Measurements from ENCODE around the gene TBXT.
"Not testable (repeated sequence)": the region's sequence is repeated elsewhere in the genome, so short reads cannot be mapped to it uniquely, and the experiment has no call there.

Gene TBXT
- total RNA-seq, result 0 reads per million in 2 donors

GRCh38 chr6:166167801-166168615 lies at the start of gene TBXT:
TSS of gene TBXT (minus strand) at chr6:166167851. CDS start at chr6:166167591, 260 bp downstream.
- DNase-seq, result no peak

- DNase-seq, result no peak
Measured at GRCh38 chr6:166207284-166207561, 39.6 kb upstream of the TBXT start.

GRCh38 chr6:166206510-166207283 lies 39.0 kb upstream of the TBXT start:
- DNase-seq, result no peak

GRCh38 chr6:166206066-166206465 lies 38.4 kb upstream of the TBXT start:
- no peak for DNase-seq

- no peak for DNase-seq
Measured at GRCh38 chr6:166204852-166205650, 37.4 kb upstream of the TBXT start.

- no peak for DNase-seq
Measured at GRCh38 chr6:166203641-166204222, 36.1 kb upstream of the TBXT start.

GRCh38 chr6:166203003-166203640 lies 35.5 kb upstream of the TBXT start:
- DNase-seq, result no peak

GRCh38 chr6:166202321-166202733 lies 34.7 kb upstream of the TBXT start:
- DNase-seq, result no peak

GRCh38 chr6:166201878-166202277 lies 34.2 kb upstream of the TBXT start:
- DNase-seq, result no peak

- DNase-seq, result no peak
Measured at GRCh38 chr6:166197361-166197760, 29.7 kb upstream of the TBXT start.

- DNase-seq, result no peak
Measured at GRCh38 chr6:166195860-166196238, 28.2 kb upstream of the TBXT start.

- DNase-seq, result no peak
Measured at GRCh38 chr6:166194914-166195859, 27.5 kb upstream of the TBXT start.

GRCh38 chr6:166192557-166192956 lies 24.9 kb upstream of the TBXT start:
- DNase-seq, result no peak

- no peak for DNase-seq
Measured at GRCh38 chr6:166192136-166192535, 24.5 kb upstream of the TBXT start.

- DNase-seq, result no peak
Measured at GRCh38 chr6:166179704-166180103, 12.1 kb upstream of the TBXT start.

- no peak for DNase-seq
Measured at GRCh38 chr6:166176106-166176505, 8.5 kb upstream of the TBXT start.

GRCh38 chr6:166175093-166175492 lies 7.4 kb upstream of the TBXT start:
- not testable (repeated sequence) for DNase-seq

- DNase-seq, result no peak
Measured at GRCh38 chr6:166174031-166174430, 6.4 kb upstream of the TBXT start.

GRCh38 chr6:166173281-166173951 lies 5.8 kb upstream of the TBXT start:
- DNase-seq, result no peak

- no peak for DNase-seq
Measured at GRCh38 chr6:166172546-166172945, 4.9 kb upstream of the TBXT start.
